ENCODE results near the gene ANGPTL4. TPM values are rescaled to one million over a fixed set of nuclear protein-coding genes. Genes with fewer than 3 reads are reported as not detected.

ANGPTL4 gene
- total RNA-seq, 5 donors from 2014 or later (not counting 1 experiment from before 2014, with no cell fraction given): 0.18 to 0.19 TPM; not detected in 3

- no CpG with 5 or more reads among the region's 3 CpGs for WGBS (ENCODE audit: insufficient coverage)
- Histone ChIP-seq H3K27me3 (replicated peaks in 1 of 2; ENCODE audit: control insufficient read depth in 2 of 2, extremely low read depth in 1 of 2, insufficient read depth in 2 of 2, low read length in 1 of 2) (no peaks in the 10 kb centered on the region), H3K36me3 (ENCODE audit: control insufficient read depth in 2 of 2, extremely low read depth in 1 of 2, insufficient read depth in 1 of 2, low read length in 1 of 2) (peaks cover 0 to under 1% of the 10 kb centered on the region in 2 donors), H3K27ac (ENCODE audit: low read length) (no peak overlapping the region), H3K4me1 (ENCODE audit: control insufficient read depth in 1 of 2, extremely low read depth in 1 of 2, insufficient read depth in 2 of 2, low read length in 2 of 2) (peaks cover 7 to 14% of the 10 kb centered on the region in 2 experiments), H3K9me3 (no peaks in the 10 kb centered on the region), H3K4me3 (ENCODE audit: control insufficient read depth in 1 of 2, extremely low read depth in 1 of 2, low read length in 1 of 2) (peak overlapping the region; percentile 62 to 83)
- H3K36me3 Mint-ChIP-seq: no peaks in the 10 kb centered on the region
- ChIA-PET POLR2A (interaction anchor here in 1 of 2 donors (0.7 to 0.8 kb wide), 3 partner anchors 54 to 1084 kb away, joined by 3 to 4 read pairs (median 3); no protein-coding TSS in a partner anchor), CTCF (interaction anchor here (0.6 to 1.8 kb wide), 9 partner anchors 23 to 244 kb away, joined by 3 to 24 read pairs (median 6); partner anchors contain the start of genes HNRNPM (in 1 of the 2), RAB11B (in 1 of the 2) and ZNF414 (in 1 of the 2))
- peaks cover 4 to 14% (median 6%) of the 10 kb centered on the region in 3 donors for H3K4me1 Mint-ChIP-seq
- H3K27me3 Mint-ChIP-seq: no peaks in the 10 kb centered on the region
- H3K27ac Mint-ChIP-seq: peak overlapping the region in 1 of 2 donors; percentile 41
- DNase-seq (peak in 1 of 35 experiments; percentile 19), ATAC-seq (replicated peaks in 1 of 4) (no peak)
- peak overlapping the region; percentile 55 to 71 (median 66) for H3K4me3 Mint-ChIP-seq
- H3K9me3 Mint-ChIP-seq: no peaks in the 10 kb centered on the region
These were observed 49.7 kb downstream of the ANGPTL4 start for GRCh38 chr19:8413629-8413995.

GRCh38 chr19:8416796-8417195 is 52.8 kb downstream of the ANGPTL4 start:
- Histone ChIP-seq H3K9me3 (no peaks in the 10 kb centered on the region), H3K36me3 (ENCODE audit: control insufficient read depth in 2 of 2, extremely low read depth in 1 of 2, insufficient read depth in 1 of 2, low read length in 1 of 2) (peaks cover 3% of the 10 kb centered on the region in 2 donors), H3K27me3 (replicated peaks in 1 of 2; ENCODE audit: control insufficient read depth in 2 of 2, extremely low read depth in 1 of 2, insufficient read depth in 2 of 2, low read length in 1 of 2) (no peaks in the 10 kb centered on the region), H3K27ac (ENCODE audit: low read length) (no peak overlapping the region), H3K4me1 (ENCODE audit: control insufficient read depth in 1 of 2, extremely low read depth in 1 of 2, insufficient read depth in 2 of 2, low read length in 2 of 2) (peaks cover 7 to 14% of the 10 kb centered on the region in 2 experiments), H3K4me3 (ENCODE audit: control insufficient read depth in 1 of 2, extremely low read depth in 1 of 2, low read length in 1 of 2) (no peak overlapping the region)
- CTCF ChIA-PET: interaction anchor here in 1 of 2 donors (0.6 kb wide), 2 partner anchors 14 to 15 kb away, joined by 3 to 4 read pairs; no protein-coding TSS in a partner anchor
- H3K9me3 Mint-ChIP-seq: no peaks in the 10 kb centered on the region
- DNase-seq (no peak), ATAC-seq (replicated peaks in 1 of 4) (no peak)
- H3K4me1 Mint-ChIP-seq: peaks cover 4 to 11% (median 6%) of the 10 kb centered on the region in 3 donors
- no peaks in the 10 kb centered on the region for H3K27me3 Mint-ChIP-seq
- no peaks in the 10 kb centered on the region for H3K36me3 Mint-ChIP-seq
- 60% methylated on average over 1 of the region's 4 CpGs for WGBS (ENCODE audit: insufficient coverage)
- no peak overlapping the region for H3K27ac Mint-ChIP-seq
- H3K4me3 Mint-ChIP-seq: no peak overlapping the region
- POLR2A ChIA-PET: no interaction called here

- ATAC-seq (replicated peaks in 1 of 4): no peak
- WGBS (ENCODE audit: insufficient coverage): 94% methylated on average over 25 of the region's 28 CpGs
- no peaks in the 10 kb centered on the region for H3K27me3 Mint-ChIP-seq
- H3K36me3 Mint-ChIP-seq: peaks cover 15% of the 10 kb centered on the region
- Histone ChIP-seq H3K9me3 (no peaks in the 10 kb centered on the region), H3K27me3 (replicated peaks in 1 of 2; ENCODE audit: control insufficient read depth in 2 of 2, extremely low read depth in 1 of 2, insufficient read depth in 2 of 2, low read length in 1 of 2) (no peaks in the 10 kb centered on the region), H3K4me1 (ENCODE audit: control insufficient read depth in 1 of 2, extremely low read depth in 1 of 2, insufficient read depth in 2 of 2, low read length in 2 of 2) (no peaks in the 10 kb centered on the region), H3K4me3 (ENCODE audit: control insufficient read depth in 1 of 2, extremely low read depth in 1 of 2, low read length in 1 of 2) (no peak overlapping the region), H3K27ac (ENCODE audit: low read length) (no peak overlapping the region), H3K36me3 (ENCODE audit: control insufficient read depth in 2 of 2, extremely low read depth in 1 of 2, insufficient read depth in 1 of 2, low read length in 1 of 2) (peaks cover 6 to 17% of the 10 kb centered on the region in 2 donors)
- DNase-seq: no peak
- CTCF ChIA-PET: interaction anchor here in 1 of 2 donors (0.5 to 0.8 kb wide), 2 partner anchors 137 to 419 kb away, joined by 3 read pairs; no protein-coding TSS in a partner anchor
- H3K4me3 Mint-ChIP-seq: no peak overlapping the region
- no peaks in the 10 kb centered on the region for H3K9me3 Mint-ChIP-seq
- POLR2A ChIA-PET: no interaction called here
- H3K4me1 Mint-ChIP-seq: peaks cover 0 to 2% (median 0%) of the 10 kb centered on the region in 3 donors
- no peak overlapping the region for H3K27ac Mint-ChIP-seq
These were observed 57.8 kb downstream of the ANGPTL4 start for GRCh38 chr19:8421484-8422461.

- Histone ChIP-seq H3K4me1 (ENCODE audit: control insufficient read depth in 1 of 2, extremely low read depth in 1 of 2, insufficient read depth in 2 of 2, low read length in 2 of 2) (no peaks in the 10 kb centered on the region), H3K9me3 (no peaks in the 10 kb centered on the region), H3K4me3 (ENCODE audit: control insufficient read depth in 1 of 2, extremely low read depth in 1 of 2, low read length in 1 of 2) (no peak overlapping the region), H3K36me3 (ENCODE audit: control insufficient read depth in 2 of 2, extremely low read depth in 1 of 2, insufficient read depth in 1 of 2, low read length in 1 of 2) (peaks cover 3 to 17% of the 10 kb centered on the region in 2 donors), H3K27ac (ENCODE audit: low read length) (no peak overlapping the region), H3K27me3 (replicated peaks in 1 of 2; ENCODE audit: control insufficient read depth in 2 of 2, extremely low read depth in 1 of 2, insufficient read depth in 2 of 2, low read length in 1 of 2) (no peaks in the 10 kb centered on the region)
- Mint-ChIP-seq H3K27ac (no peak overlapping the region), H3K4me3 (no peak overlapping the region), H3K4me1 (no peaks in the 10 kb centered on the region), H3K27me3 (no peaks in the 10 kb centered on the region), H3K9me3 (no peaks in the 10 kb centered on the region), H3K36me3 (peaks cover 19% of the 10 kb centered on the region)
- ChIA-PET POLR2A (interaction anchor here in 1 of 2 donors (0.6 kb wide), 1 partner anchor 57 kb away, joined by 5 read pairs; no protein-coding TSS in a partner anchor), CTCF (interaction anchor here (0.6 to 0.7 kb wide), 2 partner anchors 11 to 71 kb away, joined by 3 to 4 read pairs; partner anchors contain the start of gene MARCHF2 (in 1 of the 2))
- DNase-seq (no peak), ATAC-seq (replicated peaks in 1 of 4) (no peak)
- WGBS (ENCODE audit: insufficient coverage): 79% methylated on average over 7 of the region's 9 CpGs
These were observed 59.9 kb downstream of the ANGPTL4 start for GRCh38 chr19:8423817-8424223.

Other genes with a start within 250 kb of the ANGPTL4 start
- under 1 TPM in 2 of 5 donors, not detected in 3; 0.03 TPM for gene FBN3, start 214.6 kb upstream of the ANGPTL4 start, total RNA-seq
- gene CERS4, start 154.8 kb upstream of the ANGPTL4 start, total RNA-seq: 10 to 100 TPM; 23.1 to 46.9 (median 29.0) TPM
- 10 to 100 TPM; 26.1 to 41.5 (median 37.4) TPM for gene CD320, start 55.8 kb upstream of the ANGPTL4 start, total RNA-seq
- gene NDUFA7, start 42.8 kb upstream of the ANGPTL4 start, total RNA-seq: 10 to 100 TPM; 24.5 to 44.7 (median 32.8) TPM
- 1,000 to 10,000 TPM; 2,995 to 3,551 (median 3,317) TPM for gene RPS28, start 42.7 kb upstream of the ANGPTL4 start, total RNA-seq
- gene KANK3, start 20.9 kb upstream of the ANGPTL4 start, total RNA-seq: 1 to 10 TPM in 4 of 5 donors, under 1 TPM in 1; 0.88 to 5.5 (median 4.4) TPM
- gene RAB11B, start 26.2 kb downstream of the ANGPTL4 start, total RNA-seq: 100 to 1,000 TPM in 3 of 5 donors, 10 to 100 TPM in 2; 87.5 to 125 (median 116) TPM
- gene MARCHF2, start 49.1 kb downstream of the ANGPTL4 start, total RNA-seq: 10 to 100 TPM; 20.6 to 40.7 (median 35.6) TPM
- gene HNRNPM, start 80.8 kb downstream of the ANGPTL4 start, total RNA-seq: 100 to 1,000 TPM; 200 to 272 (median 213) TPM
- gene PRAM1, start 138.5 kb downstream of the ANGPTL4 start, total RNA-seq: 1 to 10 TPM; 2.2 to 5.1 (median 3.8) TPM
- 10 to 100 TPM; 34.4 to 78.6 (median 67.2) TPM for gene ZNF414, start 150.0 kb downstream of the ANGPTL4 start, total RNA-seq
- 100 to 1,000 TPM; 109 to 363 (median 277) TPM for gene MYO1F, start 213.3 kb downstream of the ANGPTL4 start, total RNA-seq
- gene ADAMTS10, start 246.6 kb downstream of the ANGPTL4 start, total RNA-seq: 100 to 1,000 TPM in 1 of 5 donors, 10 to 100 TPM in 4; 57.2 to 103 (median 80.1) TPM

Data from T-cell (primary cell).